Mammary epithelial cell (primary cell): ENCODE data around the gene CDH13.

ENCODE experiments used
- EZH2 ChIP-seq: IDR thresholded peaks from 2 replicates; pipeline ENCODE4 v1.6.1; 2012; ENCODE audit warnings: low read length, inconsistent platforms, borderline replicate concordance
- TF ChIP-seq, protein P1 (sequence below), 2 donors: IDR thresholded peaks in 1 of 2; conservative IDR thresholded peaks in 1 of 2; 2 replicates each; pipeline ENCODE4 v1.5.1; 2011 to 2012; ENCODE audit warnings: inconsistent platforms in 2 of 2, low read length in 2 of 2, mild to moderate bottlenecking in 2 of 2, control low read depth in 1 of 2, low read depth in 1 of 2; ENCODE audit not compliant: insufficient read depth in 1 of 2; ENCODE audit errors: extremely low read depth in 1 of 2

DNA sequence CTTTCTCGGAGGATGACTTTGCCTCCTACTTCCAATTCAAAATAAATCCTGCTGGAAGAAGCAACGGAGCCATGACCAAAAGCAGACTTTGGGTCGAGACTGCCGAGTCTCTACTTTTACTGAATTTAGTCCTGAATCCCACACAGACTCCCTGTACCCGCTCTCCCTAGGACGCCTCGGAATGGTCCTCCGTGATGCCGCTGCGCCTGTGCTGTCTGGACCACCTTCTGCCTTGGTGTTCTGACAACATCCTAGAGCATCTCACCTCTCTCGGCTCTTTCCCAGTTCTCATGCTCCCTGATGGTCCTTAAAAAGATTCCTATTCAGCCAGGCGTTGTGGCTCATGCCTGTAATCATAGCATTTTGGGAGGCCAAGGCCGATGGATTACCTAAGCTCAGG lies 999.9 kb downstream of the CDH13 start:
- TF ChIP-seq, protein P1, sequence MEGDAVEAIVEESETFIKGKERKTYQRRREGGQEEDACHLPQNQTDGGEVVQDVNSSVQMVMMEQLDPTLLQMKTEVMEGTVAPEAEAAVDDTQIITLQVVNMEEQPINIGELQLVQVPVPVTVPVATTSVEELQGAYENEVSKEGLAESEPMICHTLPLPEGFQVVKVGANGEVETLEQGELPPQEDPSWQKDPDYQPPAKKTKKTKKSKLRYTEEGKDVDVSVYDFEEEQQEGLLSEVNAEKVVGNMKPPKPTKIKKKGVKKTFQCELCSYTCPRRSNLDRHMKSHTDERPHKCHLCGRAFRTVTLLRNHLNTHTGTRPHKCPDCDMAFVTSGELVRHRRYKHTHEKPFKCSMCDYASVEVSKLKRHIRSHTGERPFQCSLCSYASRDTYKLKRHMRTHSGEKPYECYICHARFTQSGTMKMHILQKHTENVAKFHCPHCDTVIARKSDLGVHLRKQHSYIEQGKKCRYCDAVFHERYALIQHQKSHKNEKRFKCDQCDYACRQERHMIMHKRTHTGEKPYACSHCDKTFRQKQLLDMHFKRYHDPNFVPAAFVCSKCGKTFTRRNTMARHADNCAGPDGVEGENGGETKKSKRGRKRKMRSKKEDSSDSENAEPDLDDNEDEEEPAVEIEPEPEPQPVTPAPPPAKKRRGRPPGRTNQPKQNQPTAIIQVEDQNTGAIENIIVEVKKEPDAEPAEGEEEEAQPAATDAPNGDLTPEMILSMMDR (conservative IDR thresholded peaks at IDR 0.05 in 1 of 2, IDR thresholded peaks at IDR 0.05 in 1 of 2; ENCODE audit: extremely low read depth in 1 of 2, insufficient read depth in 1 of 2, low read depth in 1 of 2, low read length in 2 of 2) = no peak
- no peak for TF ChIP-seq EZH2
